ENCODE results near the gene CPEB1.

DNA sequence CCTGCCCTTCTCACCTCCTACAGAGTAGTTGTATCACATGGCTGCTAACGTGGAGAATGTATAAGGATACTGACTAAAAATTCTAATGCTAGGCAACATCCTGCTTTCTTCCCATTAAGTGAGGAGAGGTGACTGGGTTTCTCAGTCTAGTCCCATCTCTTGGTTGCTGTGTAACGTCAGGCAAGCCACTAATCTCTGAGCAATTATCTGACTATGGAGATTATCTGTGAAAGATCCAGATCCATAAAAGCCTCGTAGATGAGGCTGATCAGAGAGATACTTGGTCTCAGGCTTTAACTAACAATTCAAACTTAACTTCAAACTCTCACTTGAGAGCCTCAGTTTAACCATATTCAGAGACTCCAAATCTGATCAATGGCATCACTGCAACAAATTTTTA, 102.2 kb downstream of the CPEB1 start:
- TF ChIP-seq POLR2A (IDR thresholded peaks at IDR 0.05; ENCODE audit: low read depth, low read length) (no peak), POLR2AphosphoS5 (IDR thresholded peaks at IDR 0.05; ENCODE audit: low read depth, low read length) (no peak)

Measured in GM12892 (cell line).